BLaER1 (cell line): ENCODE measurements around the gene KRTAP7-1.

Source experiments
- H3K27ac ChIP-seq: shearing (Covaris generic); formaldehyde crosslinking; 2 replicates; pipeline ENCODE4 v1.8.1; 2022
- H3K27me3 ChIP-seq: shearing (Covaris generic); formaldehyde crosslinking; 2 replicates; pipeline ENCODE4 v1.8.1; 2022
- H3K36me3 ChIP-seq: shearing (Covaris generic); formaldehyde crosslinking; 2 replicates; pipeline ENCODE4 v1.8.1; 2022
- H3K4me1 ChIP-seq: shearing (Covaris generic); formaldehyde crosslinking; 2 replicates; pipeline ENCODE4 v1.8.1; 2022
- H3K4me2 ChIP-seq: shearing (Covaris generic); formaldehyde crosslinking; 2 replicates; pipeline ENCODE4 v1.8.1; 2022
- H3K4me3 ChIP-seq: shearing (Covaris generic); formaldehyde crosslinking; 2 replicates; pipeline ENCODE4 v1.8.1; 2022
- H3K9ac ChIP-seq: shearing (Covaris generic); formaldehyde crosslinking; 2 replicates; pipeline ENCODE4 v1.8.1; 2022
- H3K9me3 ChIP-seq: shearing (Covaris generic); formaldehyde crosslinking; 2 replicates; pipeline ENCODE4 v1.8.1; 2022
- H4K20me1 ChIP-seq: shearing (Covaris generic); formaldehyde crosslinking; 2 replicates; pipeline ENCODE4 v1.8.1; 2022
- Cebpa-rat ChIP-seq: shearing (Covaris generic); IDR thresholded peaks from 2 replicates; pipeline ENCODE4 v1.8.1; 2022

Gene KRTAP7-1

GRCh38 chr21:30800605-30801004, 29.0 kb downstream of the KRTAP7-1 start:
- Histone ChIP-seq H3K9me3 (no peaks in the 10 kb centered on the region), H3K4me3 (no peak overlapping the region), H3K4me1 (no peaks in the 10 kb centered on the region), H3K9ac (no peak overlapping the region), H4K20me1 (no peaks in the 10 kb centered on the region), H3K27ac (no peak overlapping the region), H3K4me2 (no peak overlapping the region), H3K27me3 (no peaks in the 10 kb centered on the region), H3K36me3 (no peaks in the 10 kb centered on the region)
- no peak for TF ChIP-seq Cebpa-rat

GRCh38 chr21:30793581-30794314, 35.8 kb downstream of the KRTAP7-1 start:
- Histone ChIP-seq H3K27me3 (no peaks in the 10 kb centered on the region), H3K4me3 (no peak overlapping the region), H3K9me3 (no peaks in the 10 kb centered on the region), H3K4me2 (no peak overlapping the region), H3K36me3 (no peaks in the 10 kb centered on the region), H4K20me1 (no peaks in the 10 kb centered on the region), H3K4me1 (no peaks in the 10 kb centered on the region), H3K27ac (no peak overlapping the region), H3K9ac (no peak overlapping the region)
- no peak for TF ChIP-seq Cebpa-rat

DNA sequence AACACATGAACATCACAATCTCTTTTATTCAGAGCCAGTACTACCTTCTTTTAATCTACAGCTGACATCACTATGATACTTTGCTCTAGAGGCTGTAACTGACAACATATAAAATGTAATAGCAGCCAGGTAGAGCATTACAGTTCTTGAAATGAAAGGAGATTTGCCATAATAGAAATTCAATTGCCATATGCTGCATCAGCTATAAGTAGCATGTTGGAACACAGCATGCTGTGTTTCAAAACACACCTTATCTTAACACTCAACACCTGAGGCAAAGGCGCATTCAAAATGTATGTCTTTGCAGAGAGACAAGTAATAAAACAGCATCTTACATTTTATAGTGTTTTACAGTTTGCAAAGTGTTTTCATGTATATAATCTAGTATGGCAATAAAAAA, 50.3 kb downstream of the KRTAP7-1 start:
- no peak overlapping the region for H3K4me3 ChIP-seq
- no peak for TF ChIP-seq Cebpa-rat
- H3K9ac ChIP-seq = no peak overlapping the region
- H3K9me3 ChIP-seq = no peaks in the 10 kb centered on the region
- H3K27ac ChIP-seq = no peak overlapping the region
- H4K20me1 ChIP-seq = no peaks in the 10 kb centered on the region
- no peak overlapping the region for H3K4me2 ChIP-seq
- no peaks in the 10 kb centered on the region for H3K4me1 ChIP-seq
- no peaks in the 10 kb centered on the region for H3K27me3 ChIP-seq
- no peaks in the 10 kb centered on the region for H3K36me3 ChIP-seq
